Measurements from ENCODE around the gene GSDMA.

DNA sequence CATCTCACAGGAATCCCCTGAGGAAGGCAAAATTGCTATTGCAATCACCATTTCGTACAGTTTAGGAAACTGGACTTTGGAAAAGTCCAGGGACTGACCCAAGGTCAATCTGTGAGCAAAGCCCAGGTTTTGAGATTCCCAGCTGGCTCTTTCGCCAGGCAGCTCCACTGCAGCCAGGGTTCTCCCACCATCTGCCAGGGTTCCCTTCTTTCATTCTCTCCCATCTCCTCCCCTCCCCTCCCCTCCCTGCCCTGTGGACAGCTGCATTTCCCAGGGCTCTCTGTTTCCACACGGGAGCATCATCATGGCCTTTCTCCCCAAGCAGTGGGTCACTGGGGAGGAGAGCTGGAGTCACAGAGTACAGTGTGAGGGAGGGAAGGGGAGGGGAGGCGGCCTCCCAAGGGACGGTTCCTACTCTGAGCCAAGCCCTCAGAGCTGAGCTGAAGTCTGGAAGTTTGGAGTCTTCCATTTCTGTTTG lies 11.9 kb upstream of the GSDMA start:
- TF ChIP-seq POLR2A (IDR thresholded peaks at IDR 0.05; ENCODE audit: low read depth) (no peak), EP300 (IDR thresholded peaks at IDR 0.05) (no peak), POLR2AphosphoS5 (IDR thresholded peaks at IDR 0.05) (no peak)
- TF ChIP-seq, protein P1, sequence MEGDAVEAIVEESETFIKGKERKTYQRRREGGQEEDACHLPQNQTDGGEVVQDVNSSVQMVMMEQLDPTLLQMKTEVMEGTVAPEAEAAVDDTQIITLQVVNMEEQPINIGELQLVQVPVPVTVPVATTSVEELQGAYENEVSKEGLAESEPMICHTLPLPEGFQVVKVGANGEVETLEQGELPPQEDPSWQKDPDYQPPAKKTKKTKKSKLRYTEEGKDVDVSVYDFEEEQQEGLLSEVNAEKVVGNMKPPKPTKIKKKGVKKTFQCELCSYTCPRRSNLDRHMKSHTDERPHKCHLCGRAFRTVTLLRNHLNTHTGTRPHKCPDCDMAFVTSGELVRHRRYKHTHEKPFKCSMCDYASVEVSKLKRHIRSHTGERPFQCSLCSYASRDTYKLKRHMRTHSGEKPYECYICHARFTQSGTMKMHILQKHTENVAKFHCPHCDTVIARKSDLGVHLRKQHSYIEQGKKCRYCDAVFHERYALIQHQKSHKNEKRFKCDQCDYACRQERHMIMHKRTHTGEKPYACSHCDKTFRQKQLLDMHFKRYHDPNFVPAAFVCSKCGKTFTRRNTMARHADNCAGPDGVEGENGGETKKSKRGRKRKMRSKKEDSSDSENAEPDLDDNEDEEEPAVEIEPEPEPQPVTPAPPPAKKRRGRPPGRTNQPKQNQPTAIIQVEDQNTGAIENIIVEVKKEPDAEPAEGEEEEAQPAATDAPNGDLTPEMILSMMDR (IDR thresholded peaks at IDR 0.05) = no peak
